ENCODE measurements around the gene RHOB. TPM values are rescaled to one million over a fixed set of nuclear protein-coding genes. Genes with fewer than 3 reads are reported as not detected.
A peak's percentile ranks its signal among the peaks of the same experiment; 100 is the strongest.

Gene RHOB
- total RNA-seq, 3 donors from 2014 or later = 75.5 to 616 (median 104) TPM

- Histone ChIP-seq H3K9me3 (no peaks in the 10 kb centered on the region), H3K36me3 (ENCODE audit: low read depth) (no peaks in the 10 kb centered on the region), H3K4me1 (ENCODE audit: low read depth) (no peaks in the 10 kb centered on the region), H3K4me3 (no peak overlapping the region)
- no peak for DNase-seq
- no peak for TF ChIP-seq CTCF (IDR thresholded peaks at IDR 0.05)
- intact Hi-C loops (cut with DNase I, micrococcal nuclease) = no loop called here
- no peak for ATAC-seq
These were observed 35.9 kb downstream of the RHOB start for GRCh38 chr2:20482725-20483124.

GRCh38 chr2:20483194-20483895 lies 36.5 kb downstream of the RHOB start:
- H3K4me3 ChIP-seq = no peak overlapping the region
- no peaks in the 10 kb centered on the region for H3K36me3 ChIP-seq (ENCODE audit: low read depth)
- ATAC-seq (peak; percentile 36), DNase-seq (peak in 1 of 3 donors; percentile 14)
- no peaks in the 10 kb centered on the region for H3K4me1 ChIP-seq (ENCODE audit: low read depth)
- no peak for TF ChIP-seq CTCF (IDR thresholded peaks at IDR 0.05)
- intact Hi-C loops (cut with DNase I, micrococcal nuclease) = no loop called here
- H3K9me3 ChIP-seq = no peaks in the 10 kb centered on the region

- TF ChIP-seq CTCF (IDR thresholded peaks at IDR 0.05) = no peak
- no peaks in the 10 kb centered on the region for H3K9me3 ChIP-seq
- H3K4me3 ChIP-seq = no peak overlapping the region
- ATAC-seq = no peak
- H3K36me3 ChIP-seq (ENCODE audit: low read depth) = no peaks in the 10 kb centered on the region
- DNase-seq = no peak
- intact Hi-C loops (cut with DNase I, micrococcal nuclease) = no loop called here
- no peaks in the 10 kb centered on the region for H3K4me1 ChIP-seq (ENCODE audit: low read depth)
These were observed 37.3 kb downstream of the RHOB start for GRCh38 chr2:20484034-20484617.

GRCh38 chr2:20484810-20485611 lies 38.1 kb downstream of the RHOB start:
- Histone ChIP-seq H3K4me3 (no peak overlapping the region), H3K36me3 (ENCODE audit: low read depth) (no peaks in the 10 kb centered on the region), H3K4me1 (ENCODE audit: low read depth) (no peaks in the 10 kb centered on the region), H3K9me3 (no peaks in the 10 kb centered on the region)
- DNase-seq (no peak), ATAC-seq (no peak)
- intact Hi-C loops (cut with DNase I, micrococcal nuclease) = no loop called here
- TF ChIP-seq CTCF (IDR thresholded peaks at IDR 0.05) = no peak

GRCh38 chr2:20485612-20486388 lies 38.9 kb downstream of the RHOB start:
- no peak for ATAC-seq
- no peaks in the 10 kb centered on the region for H3K36me3 ChIP-seq (ENCODE audit: low read depth)
- intact Hi-C loops (cut with DNase I, micrococcal nuclease) = no loop called here
- no peak overlapping the region for H3K4me3 ChIP-seq
- TF ChIP-seq CTCF (IDR thresholded peaks at IDR 0.05) = no peak
- H3K4me1 ChIP-seq (ENCODE audit: low read depth) = no peaks in the 10 kb centered on the region
- H3K9me3 ChIP-seq = no peaks in the 10 kb centered on the region
- DNase-seq = no peak

All from mucosa of descending colon (tissue), 3 donors.